A673 (cell line): ENCODE data around the gene ENOX2.

Experiments used
- EZH2 ChIP-seq: fragments of 200-600 bp; sonication (generic); IDR thresholded peaks from 2 replicates; pipeline ENCODE4 v1.6.1; 2017; ENCODE audit warnings: borderline replicate concordance, low read depth, mild to moderate bottlenecking, mixed read lengths, antibody characterized with exemption, low read length; ENCODE audit not compliant: poor library complexity, severe bottlenecking
- TF ChIP-seq, protein P1 (sequence below): fragments of 300-800, 200-600 bp; sonication (generic); conservative IDR thresholded peaks from 2 replicates; pipeline ENCODE4 v1.5.1; 2017; ENCODE audit warnings: low read depth, mild to moderate bottlenecking, antibody characterized with exemption, low read length, moderate library complexity, mixed read lengths

DNA sequence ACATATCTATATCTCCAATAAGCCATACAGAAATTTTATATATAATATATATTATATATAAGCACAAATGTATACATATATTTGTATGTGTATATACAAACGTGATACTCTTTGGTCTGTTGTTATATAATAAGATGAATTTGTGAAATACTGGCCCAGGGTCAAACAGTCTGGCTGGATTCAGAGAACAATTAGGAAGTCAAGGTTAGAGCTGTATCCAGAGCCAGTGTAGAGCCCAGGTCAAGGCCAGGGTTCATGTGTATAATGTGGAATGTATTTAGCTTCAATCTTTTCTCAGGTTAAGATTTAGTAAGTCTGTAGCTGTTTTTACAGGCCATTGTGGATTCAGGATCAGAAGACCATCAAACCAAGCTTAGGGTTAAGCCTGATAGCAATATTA is 3.8 kb upstream of the ENOX2 start:
- TF ChIP-seq, protein P1, sequence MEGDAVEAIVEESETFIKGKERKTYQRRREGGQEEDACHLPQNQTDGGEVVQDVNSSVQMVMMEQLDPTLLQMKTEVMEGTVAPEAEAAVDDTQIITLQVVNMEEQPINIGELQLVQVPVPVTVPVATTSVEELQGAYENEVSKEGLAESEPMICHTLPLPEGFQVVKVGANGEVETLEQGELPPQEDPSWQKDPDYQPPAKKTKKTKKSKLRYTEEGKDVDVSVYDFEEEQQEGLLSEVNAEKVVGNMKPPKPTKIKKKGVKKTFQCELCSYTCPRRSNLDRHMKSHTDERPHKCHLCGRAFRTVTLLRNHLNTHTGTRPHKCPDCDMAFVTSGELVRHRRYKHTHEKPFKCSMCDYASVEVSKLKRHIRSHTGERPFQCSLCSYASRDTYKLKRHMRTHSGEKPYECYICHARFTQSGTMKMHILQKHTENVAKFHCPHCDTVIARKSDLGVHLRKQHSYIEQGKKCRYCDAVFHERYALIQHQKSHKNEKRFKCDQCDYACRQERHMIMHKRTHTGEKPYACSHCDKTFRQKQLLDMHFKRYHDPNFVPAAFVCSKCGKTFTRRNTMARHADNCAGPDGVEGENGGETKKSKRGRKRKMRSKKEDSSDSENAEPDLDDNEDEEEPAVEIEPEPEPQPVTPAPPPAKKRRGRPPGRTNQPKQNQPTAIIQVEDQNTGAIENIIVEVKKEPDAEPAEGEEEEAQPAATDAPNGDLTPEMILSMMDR = no peak
- no peak for TF ChIP-seq EZH2
